Measurements from ENCODE around the gene PRRC1. TPM values are rescaled to one million over a fixed set of nuclear protein-coding genes. Genes with fewer than 3 reads are reported as not detected.

The PRRC1 gene
- total RNA-seq, 6 experiments from 2014 or later, result 96.1 to 116 (median 106) TPM

DNA sequence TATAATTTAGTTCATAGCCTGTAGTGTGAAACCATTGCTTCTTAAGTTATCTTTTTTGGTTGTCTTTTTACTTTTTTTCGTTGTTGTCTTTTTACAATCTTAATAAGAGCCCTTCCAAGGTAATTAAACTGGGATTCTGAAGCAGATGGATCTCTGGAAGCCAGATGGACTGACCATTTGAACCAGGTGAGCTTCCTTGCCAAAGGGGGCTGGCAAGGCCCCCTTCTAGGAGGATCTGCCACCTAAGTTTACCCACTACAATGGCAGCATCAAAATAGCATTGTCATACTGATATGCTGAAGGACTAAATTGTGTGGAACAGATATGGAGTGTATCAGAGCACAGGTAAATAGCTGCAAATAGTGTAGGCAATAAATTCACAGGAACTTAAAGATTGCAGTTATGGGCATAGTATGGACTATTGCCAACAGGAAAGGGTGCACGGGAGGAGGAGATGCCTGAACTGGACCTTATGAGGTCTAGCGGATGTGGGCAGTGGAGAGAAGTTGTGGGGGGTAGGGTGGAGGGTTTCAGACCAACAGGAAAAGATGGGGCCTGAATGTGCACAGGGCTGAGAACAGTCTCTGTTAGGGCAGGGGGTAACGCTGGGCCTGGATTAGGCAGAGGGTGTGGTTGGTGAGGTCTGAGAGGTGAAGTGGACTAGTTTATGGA lies 69.9 kb downstream of the PRRC1 start:
- H3K27ac Mint-ChIP-seq, result no peak overlapping the region
- no peak for DNase-seq
- peaks cover 3% of the 10 kb centered on the region; the same call in 1 of the 2 replicates for H3K27me3 Mint-ChIP-seq (ENCODE audit: insufficient read depth)
- no peaks in the 10 kb centered on the region for H3K4me1 Mint-ChIP-seq (ENCODE audit: low read depth)
- no peaks in the 10 kb centered on the region for H3K36me3 Mint-ChIP-seq (ENCODE audit: low read depth)
- TF ChIP-seq, protein P1, sequence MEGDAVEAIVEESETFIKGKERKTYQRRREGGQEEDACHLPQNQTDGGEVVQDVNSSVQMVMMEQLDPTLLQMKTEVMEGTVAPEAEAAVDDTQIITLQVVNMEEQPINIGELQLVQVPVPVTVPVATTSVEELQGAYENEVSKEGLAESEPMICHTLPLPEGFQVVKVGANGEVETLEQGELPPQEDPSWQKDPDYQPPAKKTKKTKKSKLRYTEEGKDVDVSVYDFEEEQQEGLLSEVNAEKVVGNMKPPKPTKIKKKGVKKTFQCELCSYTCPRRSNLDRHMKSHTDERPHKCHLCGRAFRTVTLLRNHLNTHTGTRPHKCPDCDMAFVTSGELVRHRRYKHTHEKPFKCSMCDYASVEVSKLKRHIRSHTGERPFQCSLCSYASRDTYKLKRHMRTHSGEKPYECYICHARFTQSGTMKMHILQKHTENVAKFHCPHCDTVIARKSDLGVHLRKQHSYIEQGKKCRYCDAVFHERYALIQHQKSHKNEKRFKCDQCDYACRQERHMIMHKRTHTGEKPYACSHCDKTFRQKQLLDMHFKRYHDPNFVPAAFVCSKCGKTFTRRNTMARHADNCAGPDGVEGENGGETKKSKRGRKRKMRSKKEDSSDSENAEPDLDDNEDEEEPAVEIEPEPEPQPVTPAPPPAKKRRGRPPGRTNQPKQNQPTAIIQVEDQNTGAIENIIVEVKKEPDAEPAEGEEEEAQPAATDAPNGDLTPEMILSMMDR (IDR thresholded peaks at IDR 0.05), result no peak
- H3K4me3 Mint-ChIP-seq, result no peak overlapping the region
- no peaks in the 10 kb centered on the region for H3K9me3 Mint-ChIP-seq

DNA sequence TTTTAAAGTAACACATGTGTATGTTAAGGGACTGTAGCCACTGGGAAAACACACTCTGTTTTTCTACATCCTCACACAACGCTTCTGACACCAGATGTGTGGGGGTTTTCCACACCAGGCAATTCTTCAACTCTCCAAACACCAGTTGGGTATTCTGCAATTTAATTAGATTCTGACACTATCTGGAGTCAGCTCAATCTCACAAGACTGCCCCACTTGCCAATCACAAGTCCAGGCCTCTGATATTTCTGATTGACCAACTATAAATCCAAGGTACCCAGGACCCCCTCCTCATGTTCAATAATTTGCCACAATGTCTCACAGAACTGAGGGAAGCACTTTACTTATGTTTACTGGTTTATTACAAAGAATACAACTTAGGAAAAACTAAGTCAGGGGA lies 70.9 kb downstream of the PRRC1 start:
- H3K27me3 Mint-ChIP-seq (ENCODE audit: insufficient read depth), result peaks cover 3% of the 10 kb centered on the region
- no peaks in the 10 kb centered on the region for H3K9me3 Mint-ChIP-seq
- no peaks in the 10 kb centered on the region for H3K4me1 Mint-ChIP-seq (ENCODE audit: low read depth)
- TF ChIP-seq, protein P1 (IDR thresholded peaks at IDR 0.05), result no peak
- H3K36me3 Mint-ChIP-seq (ENCODE audit: low read depth), result no peaks in the 10 kb centered on the region
- no peak for DNase-seq
- H3K27ac Mint-ChIP-seq, result no peak overlapping the region
- H3K4me3 Mint-ChIP-seq, result no peak overlapping the region

DNA sequence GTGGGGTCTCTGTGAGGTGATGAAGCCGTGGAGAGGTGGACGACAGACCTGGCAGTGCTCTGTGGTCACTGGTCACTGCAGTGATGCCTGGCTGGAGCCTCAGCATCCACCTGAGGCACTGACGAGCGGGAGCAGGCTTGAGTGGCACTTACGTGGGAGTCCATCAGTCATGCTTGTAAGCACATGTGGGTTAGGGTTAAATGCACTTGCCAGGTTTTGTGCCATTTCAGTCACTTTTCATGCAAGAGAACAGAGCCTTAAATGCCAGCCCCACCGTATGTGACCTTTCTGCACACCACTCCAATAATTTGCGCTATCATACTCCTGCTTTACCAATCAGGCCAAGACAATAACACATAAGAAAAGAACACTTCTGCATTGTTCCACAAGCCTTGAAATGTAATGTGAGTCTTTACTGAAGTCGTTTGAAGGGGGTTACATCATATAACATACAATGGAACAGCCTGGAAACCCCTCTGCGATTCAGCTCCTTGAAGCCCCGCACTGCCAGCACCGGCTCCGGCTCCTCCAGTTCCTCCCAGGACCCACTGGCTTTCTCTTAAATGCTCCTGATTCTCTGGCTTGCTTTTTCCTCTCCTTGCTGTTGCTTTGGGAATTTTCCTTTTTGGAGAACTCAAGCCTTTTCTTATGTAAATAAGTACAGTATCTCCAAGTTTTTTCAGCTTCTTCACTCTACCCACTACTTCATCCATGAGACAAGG lies 72.0 kb downstream of the PRRC1 start:
- Mint-ChIP-seq H3K9me3 (no peaks in the 10 kb centered on the region), H3K4me1 (ENCODE audit: low read depth) (no peaks in the 10 kb centered on the region), H3K4me3 (no peak overlapping the region), H3K36me3 (ENCODE audit: low read depth) (no peaks in the 10 kb centered on the region), H3K27me3 (ENCODE audit: insufficient read depth) (peaks cover 3% of the 10 kb centered on the region), H3K27ac (no peak overlapping the region)
- no peak for DNase-seq
- TF ChIP-seq, protein P1 (IDR thresholded peaks at IDR 0.05), result no peak

DNA sequence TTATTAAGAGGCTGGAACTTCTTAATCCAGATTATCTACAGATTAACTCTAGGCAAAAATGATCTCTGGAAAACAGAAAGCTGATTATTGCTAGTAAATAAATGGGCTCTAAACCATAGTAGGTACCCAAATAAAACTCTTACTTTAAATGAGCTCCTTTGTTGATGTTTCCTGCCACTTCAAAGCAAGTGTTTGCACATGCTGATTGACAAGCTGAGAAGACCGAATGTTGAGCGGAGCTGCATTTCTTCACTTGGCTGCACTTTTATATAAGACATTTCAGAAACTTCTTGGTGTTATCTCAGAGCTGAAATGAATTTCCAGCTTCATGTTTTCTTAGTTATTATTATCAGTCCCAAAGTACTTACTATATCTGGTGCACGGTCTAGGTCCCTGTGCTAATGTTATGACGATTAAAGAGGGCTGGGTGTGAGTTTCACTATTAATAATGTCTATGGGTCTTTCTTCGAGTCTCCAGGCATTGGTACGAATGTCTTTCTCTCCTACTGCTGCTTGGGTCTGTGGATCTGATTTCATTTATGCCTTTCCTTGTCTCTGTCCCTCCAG lies 72.8 kb downstream of the PRRC1 start:
- H3K36me3 Mint-ChIP-seq (ENCODE audit: low read depth), result no peaks in the 10 kb centered on the region
- TF ChIP-seq, protein P1 (IDR thresholded peaks at IDR 0.05), result no peak

DNA sequence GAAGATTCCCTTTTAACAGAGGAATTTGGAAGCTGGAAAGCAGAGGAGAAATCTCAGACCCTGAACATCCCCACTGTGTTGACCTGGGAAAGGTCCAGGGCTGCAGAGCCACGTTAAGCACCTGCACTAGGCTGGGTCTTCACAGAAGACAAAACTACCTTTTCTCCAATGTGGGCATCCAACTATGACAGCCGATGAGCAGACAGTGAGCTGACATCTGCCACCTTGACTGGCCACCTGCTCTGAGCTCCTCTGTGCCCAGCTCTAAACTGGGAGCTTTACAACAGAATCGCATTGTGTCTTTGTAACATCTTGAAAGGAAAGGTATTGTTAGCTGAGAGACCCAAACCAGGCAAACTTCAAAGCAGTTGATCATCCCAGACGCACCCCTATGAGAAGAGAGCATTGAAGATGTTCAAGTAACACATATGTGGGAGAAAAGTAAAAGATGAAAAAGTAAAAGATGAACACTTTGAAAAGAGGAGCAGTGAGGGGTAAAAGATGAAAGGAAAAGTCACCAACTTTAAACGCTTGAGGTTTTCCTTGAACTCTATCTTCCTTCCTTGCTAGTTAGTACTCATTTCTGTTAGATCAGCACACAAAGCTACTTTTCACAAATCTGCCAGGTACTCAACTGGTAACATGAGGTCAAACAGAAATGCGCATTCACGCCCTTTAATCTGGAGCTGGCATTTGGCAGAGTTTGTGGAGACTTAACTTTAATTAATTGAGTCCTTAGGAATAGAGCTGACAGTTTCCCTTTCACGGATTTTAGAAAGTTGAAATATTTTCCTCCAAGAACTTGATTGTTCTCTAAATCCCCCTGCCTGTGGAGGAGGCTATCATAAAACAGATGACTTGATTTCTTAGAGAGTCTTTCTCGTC lies 78.3 kb downstream of the PRRC1 start:
- H3K36me3 Mint-ChIP-seq (ENCODE audit: low read depth), result no peaks in the 10 kb centered on the region
- no peak overlapping the region for H3K27ac Mint-ChIP-seq
- no peaks in the 10 kb centered on the region; the same call in none of the 2 replicates for H3K27me3 Mint-ChIP-seq (ENCODE audit: insufficient read depth)
- TF ChIP-seq, protein P1 (IDR thresholded peaks at IDR 0.05), result no peak
- DNase-seq, result no peak
- H3K4me3 Mint-ChIP-seq, result no peak overlapping the region
- H3K4me1 Mint-ChIP-seq (ENCODE audit: low read depth), result no peaks in the 10 kb centered on the region
- no peaks in the 10 kb centered on the region for H3K9me3 Mint-ChIP-seq

More for the DNA sequence above, 72.8 kb downstream of the PRRC1 start:
- Mint-ChIP-seq H3K4me1 (ENCODE audit: low read depth) (no peaks in the 10 kb centered on the region), H3K9me3 (no peaks in the 10 kb centered on the region), H3K27ac (no peak overlapping the region), H3K27me3 (ENCODE audit: insufficient read depth) (peaks cover 3% of the 10 kb centered on the region), H3K4me3 (no peak overlapping the region)
- DNase-seq, result no peak

Measured in HFFc6 (cell line).